MCF 10A (cell line): Measurements from ENCODE around the gene TRAF3IP3. TPM values are rescaled to one million over a fixed set of nuclear protein-coding genes. Genes with fewer than 3 reads are reported as not detected.
A peak's percentile ranks its signal among the peaks of the same experiment; 100 is the strongest.

Experiments
- BruUV-seq: library from RNA; stranded (reverse); fragments of 400-500 nt; replicated peaks from 2 replicates; lab custom pipeline; 2021; lab: Mats Ljungman, UMichigan
- CTCF ChIA-PET: fragments of 300-600 bp; sonication (Branson Sonifier 250); formaldehyde crosslinking; extraction: SDS; loops from one replicate; lab custom pipeline; 2021; ENCODE audit warnings: antibody characterized with exemption, inconsistent platforms; lab: Yijun Ruan, JAX
- POLR2A ChIA-PET: fragments of 300-600, 350-650 bp; sonication (Branson Sonifier 250); formaldehyde crosslinking; extraction: SDS; loops from one replicate; lab custom pipeline; 2020; ENCODE audit warnings: antibody characterized with exemption, inconsistent platforms; lab: Yijun Ruan, JAX
- DNase-seq: peaks from one replicate; pipeline ENCODE4 v3.0.0-alpha.2; 2018; ENCODE audit not compliant: unreplicated experiment
- H3K27ac Mint-ChIP-seq: one replicate; pipeline ENCODE4 v1.8.0; 2022; ENCODE audit warnings: mild to moderate bottlenecking, low read depth, mixed read lengths; ENCODE audit not compliant: unreplicated experiment
- H3K27me3 Mint-ChIP-seq: one replicate; pipeline ENCODE4 v1.8.0; 2022; ENCODE audit warnings: mixed read lengths; ENCODE audit not compliant: insufficient read depth, unreplicated experiment
- H3K36me3 Mint-ChIP-seq: one replicate; pipeline ENCODE4 v1.8.0; 2022; ENCODE audit warnings: mild to moderate bottlenecking, moderate library complexity, mixed read lengths; ENCODE audit not compliant: insufficient read depth, unreplicated experiment
- H3K4me1 Mint-ChIP-seq: one replicate; pipeline ENCODE4 v1.8.0; 2022; ENCODE audit warnings: mixed read lengths; ENCODE audit not compliant: insufficient read depth, unreplicated experiment
- H3K4me3 Mint-ChIP-seq: one replicate; pipeline ENCODE4 v1.8.0; 2022; ENCODE audit warnings: mild to moderate bottlenecking, moderate library complexity, mixed read lengths; ENCODE audit not compliant: unreplicated experiment
- H3K9me3 Mint-ChIP-seq: one replicate; pipeline ENCODE4 v1.8.0; 2022; ENCODE audit warnings: mixed read lengths; ENCODE audit not compliant: unreplicated experiment
- intact Hi-C: fragments of 100-400 bp; cut with micrococcal nuclease; formaldehyde crosslinking; loops from 2 replicates; pipeline ENCODE4 v1.14.1; 2022
- total RNA-seq: library from RNA; stranded (reverse); gene quantifications from 2 replicates; pipeline ENCODE4 v1.2.3, GENCODE V29; 2022
- TF ChIP-seq, protein P1 (sequence below): fragments of 200-600 bp; IDR thresholded peaks from one replicate; pipeline ENCODE4 v1.8.0; 2022; ENCODE audit warnings: antibody characterized with exemption, mild to moderate bottlenecking; ENCODE audit not compliant: unreplicated experiment

TRAF3IP3 gene
- total RNA-seq, 1 experiment from 2014 or later: not detected

DNA sequence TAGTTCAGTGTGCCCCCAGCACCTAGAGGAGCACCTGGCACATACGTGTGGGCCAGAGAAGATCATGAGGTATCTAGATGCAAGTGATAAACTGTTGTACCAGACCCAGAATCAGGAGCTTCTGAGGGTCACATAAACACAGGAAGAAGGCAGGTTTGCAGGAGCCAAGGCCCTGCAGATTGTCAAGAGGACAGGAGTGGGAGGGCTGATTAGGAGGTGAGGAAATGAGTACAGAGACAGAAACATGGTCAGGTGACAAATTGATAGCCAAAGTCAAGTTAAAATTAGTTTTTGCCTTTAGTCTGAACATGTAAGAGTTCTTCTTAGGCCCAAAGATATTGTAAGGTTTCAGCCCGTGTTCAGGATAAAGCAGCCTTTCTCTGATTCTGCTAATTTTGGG lies 14.0 kb upstream of the TRAF3IP3 start:
- no peak overlapping the region for H3K4me3 Mint-ChIP-seq
- peaks cover 12% of the 10 kb centered on the region for H3K4me1 Mint-ChIP-seq
- no peak overlapping the region for H3K27ac Mint-ChIP-seq
- no peaks in the 10 kb centered on the region for H3K36me3 Mint-ChIP-seq
- H3K27me3 Mint-ChIP-seq: no peaks in the 10 kb centered on the region
- DNase-seq: no peak
- intact Hi-C loops: no loop called here
- TF ChIP-seq, protein P1, sequence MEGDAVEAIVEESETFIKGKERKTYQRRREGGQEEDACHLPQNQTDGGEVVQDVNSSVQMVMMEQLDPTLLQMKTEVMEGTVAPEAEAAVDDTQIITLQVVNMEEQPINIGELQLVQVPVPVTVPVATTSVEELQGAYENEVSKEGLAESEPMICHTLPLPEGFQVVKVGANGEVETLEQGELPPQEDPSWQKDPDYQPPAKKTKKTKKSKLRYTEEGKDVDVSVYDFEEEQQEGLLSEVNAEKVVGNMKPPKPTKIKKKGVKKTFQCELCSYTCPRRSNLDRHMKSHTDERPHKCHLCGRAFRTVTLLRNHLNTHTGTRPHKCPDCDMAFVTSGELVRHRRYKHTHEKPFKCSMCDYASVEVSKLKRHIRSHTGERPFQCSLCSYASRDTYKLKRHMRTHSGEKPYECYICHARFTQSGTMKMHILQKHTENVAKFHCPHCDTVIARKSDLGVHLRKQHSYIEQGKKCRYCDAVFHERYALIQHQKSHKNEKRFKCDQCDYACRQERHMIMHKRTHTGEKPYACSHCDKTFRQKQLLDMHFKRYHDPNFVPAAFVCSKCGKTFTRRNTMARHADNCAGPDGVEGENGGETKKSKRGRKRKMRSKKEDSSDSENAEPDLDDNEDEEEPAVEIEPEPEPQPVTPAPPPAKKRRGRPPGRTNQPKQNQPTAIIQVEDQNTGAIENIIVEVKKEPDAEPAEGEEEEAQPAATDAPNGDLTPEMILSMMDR: no peak
- BruUV-seq: no TSS peak
- H3K9me3 Mint-ChIP-seq: no peaks in the 10 kb centered on the region
- CTCF ChIA-PET: interaction anchor here (0.6 to 1.6 kb wide), 3 partner anchors 27 to 175 kb away, joined by 3 to 5 read pairs (median 4); no protein-coding TSS in a partner anchor
- POLR2A ChIA-PET: no interaction called here

DNA sequence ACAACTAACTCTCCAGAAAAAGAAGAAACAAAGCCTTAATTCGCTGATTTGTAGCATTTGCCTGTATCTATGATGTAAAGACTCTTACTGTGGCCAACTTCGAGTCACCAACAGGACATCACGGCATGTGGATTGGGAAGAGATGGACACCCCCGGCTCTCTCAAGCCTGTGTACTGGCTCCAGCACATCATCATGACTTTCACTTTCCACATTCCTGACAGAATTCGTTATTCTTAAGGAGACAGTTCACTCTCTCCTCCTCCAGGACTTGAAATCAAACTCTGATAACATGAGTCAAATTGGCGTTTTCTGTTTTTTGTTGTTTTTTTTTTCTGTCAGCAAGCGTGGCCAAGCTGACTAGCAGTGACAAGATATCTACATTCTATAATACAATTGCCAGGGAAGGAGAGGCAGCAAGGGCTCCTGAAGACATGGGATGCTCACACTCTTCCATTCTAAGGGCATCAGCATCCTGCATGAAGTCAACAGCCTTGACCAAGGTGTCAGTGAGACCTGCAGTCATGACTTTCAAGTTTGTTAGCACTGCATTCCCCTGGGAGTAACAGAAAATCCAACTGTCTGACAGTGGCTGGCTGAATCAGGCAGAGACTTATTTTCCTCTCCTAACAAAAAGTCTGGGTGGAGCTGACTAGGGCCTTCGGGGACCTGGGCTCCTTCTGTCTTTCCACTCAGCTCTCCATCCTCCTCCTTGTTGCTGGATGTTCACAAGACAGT lies 13.3 kb upstream of the TRAF3IP3 start:
- Mint-ChIP-seq H3K36me3 (no peaks in the 10 kb centered on the region), H3K4me3 (no peak overlapping the region), H3K27me3 (no peaks in the 10 kb centered on the region), H3K9me3 (no peaks in the 10 kb centered on the region), H3K27ac (no peak overlapping the region), H3K4me1 (peaks cover 16% of the 10 kb centered on the region)
- no peak for DNase-seq
- CTCF ChIA-PET: interaction anchor here (0.5 to 14.7 kb wide), 8 partner anchors 12 to 787 kb away, joined by 3 to 227 read pairs (median 5); partner anchors contain the start of gene CAMK1G
- BruUV-seq: no TSS peak
- TF ChIP-seq, protein P1: no peak
- intact Hi-C loops: no loop called here
- POLR2A ChIA-PET: interaction anchor here (1.0 kb wide), 1 partner anchor 166 kb away, joined by 3 read pairs; no protein-coding TSS in a partner anchor

DNA sequence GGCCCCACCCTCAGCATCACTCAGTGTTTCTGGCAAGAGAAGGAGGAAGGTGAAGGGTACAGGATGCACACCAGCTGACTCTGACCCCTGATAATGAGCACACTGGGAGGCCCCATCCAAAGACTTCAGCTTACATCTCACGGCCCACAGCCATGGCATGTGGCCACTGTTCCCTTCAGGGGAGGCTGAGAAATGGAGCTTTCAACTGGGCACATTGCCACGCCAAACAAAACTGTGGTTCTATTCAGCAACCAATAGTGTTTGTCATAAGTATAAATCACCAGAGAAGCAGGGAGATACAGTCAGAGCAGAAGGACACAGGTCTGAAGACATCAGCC lies 12.7 kb upstream of the TRAF3IP3 start:
- Mint-ChIP-seq H3K36me3 (no peaks in the 10 kb centered on the region), H3K4me1 (peaks cover 19% of the 10 kb centered on the region), H3K27me3 (no peaks in the 10 kb centered on the region), H3K27ac (no peak overlapping the region), H3K4me3 (no peak overlapping the region), H3K9me3 (no peaks in the 10 kb centered on the region)
- no TSS peak for BruUV-seq
- TF ChIP-seq, protein P1: no peak
- intact Hi-C loops: no loop called here
- ChIA-PET CTCF (interaction anchor here (0.5 to 14.7 kb wide), 8 partner anchors 13 to 786 kb away, joined by 3 to 227 read pairs (median 4); partner anchors contain the start of gene CAMK1G), POLR2A (interaction anchor here (1.0 to 1.2 kb wide), 2 partner anchors 17 to 166 kb away, joined by 3 read pairs; no protein-coding TSS in a partner anchor)
- peak; percentile 77 for DNase-seq

DNA sequence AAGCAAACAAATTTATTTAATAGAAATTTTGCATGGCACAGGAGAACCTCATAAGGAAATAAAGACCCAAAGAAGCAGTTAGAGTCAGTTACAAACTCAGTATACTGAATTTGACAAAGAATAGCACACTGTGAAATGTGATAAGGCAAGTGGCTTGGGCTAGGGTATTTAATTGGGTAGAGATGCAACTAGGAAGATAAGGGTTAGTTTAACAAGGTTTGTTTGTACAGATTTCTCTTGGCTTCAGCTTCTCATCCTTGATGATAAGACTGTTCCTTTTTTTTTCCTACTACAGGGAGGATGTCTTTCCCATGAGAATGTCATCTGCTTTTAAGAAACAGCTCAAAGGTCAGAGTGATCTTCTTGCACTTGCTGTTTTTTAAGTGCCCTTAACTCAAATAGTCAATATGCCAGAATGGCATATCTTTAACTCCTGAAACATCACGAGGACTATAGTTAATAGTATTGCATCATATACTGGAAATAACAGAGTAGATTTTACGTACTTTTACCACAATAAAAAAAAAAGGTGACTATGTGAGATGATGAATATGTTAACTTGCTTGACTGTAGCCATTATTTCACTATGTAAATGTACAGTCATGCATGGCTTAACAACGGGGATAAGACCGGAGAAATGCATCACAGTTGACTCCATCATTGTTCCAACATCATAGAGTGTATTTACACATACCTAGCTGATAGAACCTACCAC lies 9.2 kb upstream of the TRAF3IP3 start:
- TF ChIP-seq, protein P1: no peak
- no peak overlapping the region for H3K4me3 Mint-ChIP-seq
- H3K27me3 Mint-ChIP-seq: no peaks in the 10 kb centered on the region
- ChIA-PET CTCF (interaction anchor here (0.6 to 14.7 kb wide), 29 partner anchors 9 to 216 kb away, joined by 3 to 227 read pairs (median 5); partner anchors contain the start of genes CAMK1G, HSD11B1, LAMB3 and TRAF3IP3), POLR2A (interaction anchor here (0.7 to 2.2 kb wide), 4 partner anchors 94 to 177 kb away, joined by 3 to 10 read pairs (median 3); no protein-coding TSS in a partner anchor)
- peaks cover 23% of the 10 kb centered on the region for H3K4me1 Mint-ChIP-seq
- no TSS peak for BruUV-seq
- H3K36me3 Mint-ChIP-seq: no peaks in the 10 kb centered on the region
- H3K27ac Mint-ChIP-seq: no peak overlapping the region
- H3K9me3 Mint-ChIP-seq: no peaks in the 10 kb centered on the region
- intact Hi-C loops: loop anchor here (1.0 to 2.0 kb wide), 5 partner anchors 52 to 177 kb away; partner anchors contain the start of gene LAMB3
- DNase-seq: no peak
